Smooth muscle cell of the pulmonary artery (primary cell): Measurements from ENCODE around the gene AMPH. TPM values are rescaled to one million over a fixed set of nuclear protein-coding genes. Genes with fewer than 3 reads are reported as not detected.

Experiments used
- total RNA-seq: library from RNA; depleted of rRNA; stranded (reverse); fragments of >200 nt; gene quantifications from 2 replicates; pipeline ENCODE4 v1.2.3, GENCODE V29; 2014

The AMPH gene
- total RNA-seq, result 0.13 and 0.78 TPM in 2 replicates

GRCh38 chr7:38630720-38631673 is at the start of gene AMPH:
TSS of gene AMPH (minus strand) at chr7:38631373. CDS start at chr7:38631351, 22 bp downstream.

